G401 (cell line): ENCODE results near the gene PSME3. TPM values are rescaled to one million over a fixed set of nuclear protein-coding genes. Genes with fewer than 3 reads are reported as not detected.

Experiments used
- DNase-seq: peaks from one replicate; pipeline ENCODE4 v3.0.0-alpha.2; 2015; ENCODE audit warnings: low spot score
- in situ Hi-C: cut with HindIII; loops from 2 replicates; pipeline ENCODE4 v1.10.0; 2016; ENCODE audit warnings: low sequenced_read_pairs, mixed read lengths
- total RNA-seq: library from RNA; depleted of rRNA; stranded (reverse); fragments of >200 nt; shearing (Covaris generic); gene quantifications from 2 replicates; pipeline ENCODE4 v1.2.3, GENCODE V29; 2014; rRNA removed

Gene PSME3, protein sequence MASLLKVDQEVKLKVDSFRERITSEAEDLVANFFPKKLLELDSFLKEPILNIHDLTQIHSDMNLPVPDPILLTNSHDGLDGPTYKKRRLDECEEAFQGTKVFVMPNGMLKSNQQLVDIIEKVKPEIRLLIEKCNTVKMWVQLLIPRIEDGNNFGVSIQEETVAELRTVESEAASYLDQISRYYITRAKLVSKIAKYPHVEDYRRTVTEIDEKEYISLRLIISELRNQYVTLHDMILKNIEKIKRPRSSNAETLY
- total RNA-seq, result 53.6 and 116 TPM in 2 replicates

DNA sequence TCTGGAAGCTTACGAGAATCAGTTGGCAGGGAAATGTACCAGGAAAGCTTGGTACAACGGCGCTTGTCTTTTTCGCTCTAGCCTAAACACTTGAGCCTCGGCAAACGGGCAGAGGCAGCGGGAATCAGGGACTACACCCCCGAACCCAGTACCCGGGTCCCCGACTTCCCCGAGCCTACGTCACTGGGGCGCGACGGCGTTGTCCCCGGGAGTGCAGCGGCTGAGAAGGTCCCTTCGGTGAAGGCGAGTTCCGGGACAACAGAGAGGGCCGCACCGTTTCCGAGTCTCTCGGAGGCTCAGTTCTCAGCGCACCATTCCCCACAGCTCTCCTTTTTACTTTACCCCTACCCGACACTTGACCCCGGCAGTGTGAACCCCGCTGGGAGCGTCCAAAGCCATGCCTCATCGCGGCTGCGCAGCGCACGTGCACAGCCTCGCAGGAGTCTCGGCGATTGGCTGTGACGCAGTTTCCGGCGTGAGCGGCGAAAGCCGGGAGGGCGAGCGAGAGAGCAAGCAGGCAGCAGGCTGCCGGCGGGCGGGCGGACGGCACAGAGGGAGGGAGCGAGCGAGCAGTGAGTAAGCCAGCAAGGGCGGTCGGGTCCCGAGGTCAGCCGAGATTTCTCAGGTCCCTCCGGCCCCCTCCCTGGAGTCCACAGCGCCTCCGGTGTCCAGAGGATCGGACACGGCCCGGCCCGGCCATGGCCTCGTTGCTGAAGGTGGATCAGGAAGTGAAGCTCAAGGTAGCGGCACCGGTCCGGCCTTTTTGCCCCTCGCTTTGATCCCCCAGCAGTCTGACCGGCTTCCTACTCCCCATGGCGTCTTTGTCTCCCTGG, at the start of gene PSME3:
Gene PSME3 (plus strand): TSS at position 464 of the 833 bp plus-strand sequence. CDS start 235 bp downstream, at position 699.
- DNase-seq, result peak; percentile 89
- in situ Hi-C loops, result no loop called here

DNA sequence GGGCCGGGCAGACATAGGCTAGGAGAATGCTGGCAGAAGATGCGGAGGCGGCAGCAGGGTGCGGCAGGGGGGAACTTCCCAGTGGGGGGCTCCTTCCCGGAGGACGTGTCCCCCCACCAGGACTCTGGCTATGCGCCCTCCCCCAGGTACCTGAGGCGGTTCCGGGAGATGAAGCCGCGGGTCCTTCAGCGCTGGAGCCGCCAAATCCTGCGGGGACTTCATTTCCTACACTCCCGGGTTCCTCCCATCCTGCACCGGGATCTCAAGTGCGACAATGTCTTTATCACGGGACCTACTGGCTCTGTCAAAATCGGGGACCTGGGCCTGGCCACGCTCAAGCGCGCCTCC, 49.4 kb upstream of the PSME3 start:
- in situ Hi-C loops, result no loop called here

DNA sequence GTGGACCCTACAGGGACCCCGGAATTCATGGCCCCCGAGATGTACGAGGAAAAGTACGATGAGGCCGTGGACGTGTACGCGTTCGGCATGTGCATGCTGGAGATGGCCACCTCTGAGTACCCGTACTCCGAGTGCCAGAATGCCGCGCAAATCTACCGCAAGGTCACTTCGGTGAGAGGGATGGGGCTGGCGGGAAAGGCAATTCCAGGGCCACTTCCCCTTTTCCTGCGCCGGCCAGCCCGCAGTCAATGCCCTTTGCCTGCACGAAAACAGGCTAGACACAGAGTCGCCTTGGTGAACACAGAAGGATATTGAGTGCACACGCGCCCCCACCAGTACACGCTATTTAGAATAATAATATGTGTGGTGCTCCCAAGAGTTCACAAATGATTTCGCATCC, 48.8 kb upstream of the PSME3 start:
- no peak for DNase-seq

More for the DNA sequence above, 49.4 kb upstream of the PSME3 start:
- no peak for DNase-seq

DNA sequence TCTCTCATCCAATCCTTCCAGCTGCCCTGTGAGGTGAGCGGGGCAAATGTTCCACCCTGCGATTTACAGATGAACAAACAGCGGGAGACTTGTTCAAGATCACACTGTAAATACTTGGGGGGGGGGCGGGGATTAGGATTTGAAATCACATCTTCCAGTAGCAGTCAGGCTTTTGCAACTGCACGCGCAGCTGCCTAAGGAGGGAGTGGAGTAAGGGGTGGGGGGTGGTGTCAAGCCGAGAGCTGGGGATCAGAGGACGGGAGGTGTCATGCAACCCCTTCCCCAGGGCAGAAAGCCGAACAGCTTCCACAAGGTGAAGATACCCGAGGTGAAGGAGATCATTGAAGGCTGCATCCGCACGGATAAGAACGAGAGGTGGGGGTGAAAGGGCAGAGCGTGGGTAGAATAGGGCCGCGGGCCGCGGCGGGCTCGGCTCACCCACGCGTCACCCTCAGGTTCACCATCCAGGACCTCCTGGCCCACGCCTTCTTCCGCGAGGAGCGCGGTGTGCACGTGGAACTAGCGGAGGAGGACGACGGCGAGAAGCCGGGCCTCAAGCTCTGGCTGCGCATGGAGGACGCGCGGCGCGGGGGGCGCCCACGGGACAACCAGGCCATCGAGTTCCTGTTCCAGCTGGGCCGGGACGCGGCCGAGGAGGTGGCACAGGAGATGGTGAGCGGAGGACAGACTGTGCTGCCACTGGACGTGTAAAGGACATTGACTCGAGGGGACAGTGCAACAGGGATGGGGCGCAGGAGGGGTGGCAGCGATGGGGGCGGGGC, 48.2 kb upstream of the PSME3 start:
- in situ Hi-C loops, result no loop called here
- no peak for DNase-seq

More for the DNA sequence above, 48.8 kb upstream of the PSME3 start:
- in situ Hi-C loops, result no loop called here

DNA sequence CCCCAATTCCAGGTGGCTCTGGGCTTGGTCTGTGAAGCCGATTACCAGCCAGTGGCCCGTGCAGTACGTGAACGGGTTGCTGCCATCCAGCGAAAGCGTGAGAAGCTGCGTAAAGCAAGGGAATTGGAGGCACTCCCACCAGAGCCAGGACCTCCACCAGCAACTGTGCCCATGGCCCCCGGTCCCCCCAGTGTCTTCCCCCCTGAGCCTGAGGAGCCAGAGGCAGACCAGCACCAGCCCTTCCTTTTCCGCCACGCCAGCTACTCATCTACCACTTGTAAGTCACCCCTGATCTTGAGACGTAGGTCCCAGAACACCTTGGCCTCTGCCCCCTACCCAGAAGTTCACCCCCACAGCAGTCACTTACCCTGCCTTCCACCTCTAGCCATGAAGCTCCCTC, 45.9 kb upstream of the PSME3 start:
- DNase-seq, result no peak
- in situ Hi-C loops, result no loop called here

DNA sequence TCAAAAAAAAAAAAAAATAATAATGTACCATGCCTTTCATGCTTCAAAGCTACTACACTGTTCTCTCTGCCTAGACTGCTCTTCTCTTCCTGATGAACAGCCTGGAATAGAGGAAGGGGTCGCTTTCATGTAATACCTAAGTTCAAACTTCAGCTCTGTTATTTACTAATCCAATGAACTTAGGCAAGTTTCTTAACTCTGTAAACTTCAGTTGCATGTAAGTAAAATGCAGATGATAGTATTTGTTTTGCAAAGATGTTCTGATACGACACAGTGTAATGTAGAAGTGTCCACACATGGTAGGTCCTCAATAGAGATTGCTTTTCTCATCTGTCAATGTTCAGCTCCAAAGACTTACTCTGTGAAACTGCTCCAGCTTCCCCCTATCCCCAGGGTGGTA, 41.2 kb upstream of the PSME3 start:
- in situ Hi-C loops, result no loop called here

DNA sequence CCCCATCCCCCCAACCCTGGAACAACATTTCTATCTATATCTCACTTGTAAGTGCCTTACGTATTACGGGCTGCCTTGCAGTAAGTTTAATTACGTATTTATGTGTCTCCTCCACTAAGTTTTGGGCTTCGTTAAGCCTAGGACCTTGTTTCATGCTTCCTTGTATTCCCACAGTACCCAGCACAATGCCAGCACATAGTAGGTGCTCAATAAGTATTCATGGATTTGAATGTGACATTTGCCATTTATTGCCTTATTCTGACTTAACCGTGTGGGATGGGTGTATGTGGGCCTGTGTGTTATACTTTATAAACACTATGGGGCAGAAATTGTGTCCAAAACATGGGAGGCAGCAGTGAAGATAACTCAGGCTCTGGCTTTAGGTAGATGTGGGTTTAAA, 40.7 kb upstream of the PSME3 start:
- no peak for DNase-seq
- in situ Hi-C loops, result no loop called here

More for the DNA sequence above, 41.2 kb upstream of the PSME3 start:
- no peak for DNase-seq

DNA sequence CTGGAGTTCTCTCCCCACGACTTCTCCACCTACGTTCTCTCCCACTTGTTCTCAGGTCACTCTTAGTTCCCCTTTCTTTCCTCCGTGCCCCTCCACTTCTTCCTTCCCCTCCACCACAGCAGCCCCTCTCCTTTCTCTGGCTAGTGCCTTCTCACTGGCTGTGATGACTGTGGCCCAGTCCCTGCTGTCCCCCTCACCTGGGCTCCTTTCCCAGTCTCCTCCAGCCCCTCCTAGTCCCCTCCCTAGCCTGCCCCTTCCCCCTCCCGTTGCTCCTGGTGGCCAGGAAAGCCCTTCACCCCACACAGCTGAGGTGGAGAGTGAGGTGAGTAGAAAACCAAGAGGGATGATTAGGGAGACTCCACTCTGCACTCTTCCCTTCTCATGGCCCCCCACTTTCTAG, 38.1 kb upstream of the PSME3 start:
- in situ Hi-C loops, result no loop called here
- DNase-seq, result no peak

DNA sequence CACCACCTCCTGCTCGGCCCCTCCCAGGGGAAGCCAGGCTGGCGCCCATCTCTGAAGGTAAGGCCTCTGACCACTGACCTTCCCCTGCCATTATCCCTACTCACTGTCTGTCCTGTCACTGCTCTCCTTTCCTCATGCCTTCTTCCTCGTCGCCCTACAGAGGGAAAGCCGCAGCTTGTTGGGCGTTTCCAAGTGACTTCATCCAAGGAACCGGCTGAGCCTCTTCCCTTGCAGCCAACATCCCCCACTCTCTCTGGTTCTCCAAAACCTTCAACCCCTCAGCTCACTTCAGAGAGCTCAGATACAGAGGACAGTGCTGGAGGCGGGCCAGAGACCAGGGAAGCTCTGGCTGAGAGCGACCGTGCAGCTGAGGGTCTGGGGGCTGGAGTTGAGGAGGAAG, 37.7 kb upstream of the PSME3 start:
- in situ Hi-C loops, result no loop called here
- DNase-seq, result no peak

DNA sequence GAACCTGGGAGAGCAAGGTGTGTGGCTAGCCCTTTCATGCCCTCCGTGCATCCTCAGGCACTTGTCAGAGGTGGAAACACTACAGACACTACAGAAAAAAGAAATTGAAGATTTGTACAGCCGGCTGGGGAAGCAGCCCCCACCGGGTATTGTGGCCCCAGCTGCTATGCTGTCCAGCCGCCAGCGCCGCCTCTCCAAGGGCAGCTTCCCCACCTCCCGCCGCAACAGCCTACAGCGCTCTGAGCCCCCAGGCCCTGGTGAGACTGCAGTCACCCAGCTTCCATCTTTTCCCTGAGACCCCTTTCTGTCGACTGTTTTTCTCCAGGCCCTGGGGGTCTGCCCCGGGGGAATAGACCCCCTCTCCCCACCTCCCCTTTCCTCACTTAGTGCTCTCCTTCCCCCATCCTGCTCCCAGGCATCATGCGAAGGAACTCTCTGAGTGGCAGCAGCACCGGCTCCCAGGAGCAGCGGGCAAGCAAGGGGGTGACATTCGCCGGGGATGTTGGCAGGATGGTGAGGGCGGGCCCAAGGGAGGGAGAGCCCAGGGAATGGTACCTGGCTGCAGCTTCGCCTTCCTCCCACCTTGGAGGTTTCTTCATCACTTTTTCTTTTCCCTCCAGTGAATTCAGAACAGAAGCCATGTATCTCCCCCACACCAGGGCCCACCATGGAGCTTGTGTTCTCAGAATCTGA, 37.0 kb upstream of the PSME3 start:
- DNase-seq, result no peak
- in situ Hi-C loops, result no loop called here

DNA sequence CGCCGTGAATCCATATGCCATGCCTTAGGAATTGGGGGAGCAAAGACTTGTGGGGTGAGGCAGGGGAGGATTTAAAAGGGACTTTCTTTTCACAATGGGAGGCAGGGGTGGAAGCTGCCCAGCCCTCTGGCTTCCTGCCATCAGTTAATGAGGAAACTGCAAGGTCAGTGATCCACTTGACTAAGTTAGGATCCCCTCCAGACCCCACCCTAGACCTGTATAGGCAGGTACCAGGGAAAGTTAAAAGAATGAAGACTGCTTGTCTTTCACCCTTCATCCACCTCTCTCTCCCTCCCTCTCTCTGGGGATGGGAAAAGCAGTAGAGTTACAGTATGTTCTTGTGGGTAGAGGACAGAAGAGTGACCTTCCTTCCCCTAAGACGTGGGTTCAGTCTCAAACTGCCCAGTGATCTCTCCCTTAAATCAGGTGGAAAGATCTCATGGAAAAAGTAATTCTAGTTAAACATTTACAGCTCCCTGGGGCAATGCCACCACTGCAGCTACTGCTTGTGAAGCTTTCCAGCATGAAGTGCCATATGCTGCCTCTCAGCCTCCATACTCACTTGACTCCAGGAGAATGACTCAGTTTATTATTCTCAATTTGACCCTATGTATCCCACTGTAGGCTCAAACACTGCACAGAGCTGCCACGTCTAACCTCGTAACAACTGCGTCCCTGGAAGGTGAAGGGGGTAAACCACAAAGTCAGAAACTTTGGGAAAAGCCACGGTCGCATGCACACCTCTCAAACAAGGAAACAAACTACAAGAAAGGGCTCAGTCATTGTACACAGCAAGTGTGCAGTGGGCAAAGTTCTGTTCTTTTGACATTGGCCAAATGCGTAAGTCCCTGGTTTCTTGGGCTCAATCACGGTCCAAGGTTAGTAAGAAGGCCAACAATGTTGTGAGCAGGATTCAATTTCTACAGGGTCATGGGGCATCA, 35.9 kb upstream of the PSME3 start:
- in situ Hi-C loops, result no loop called here
- DNase-seq, result no peak

DNA sequence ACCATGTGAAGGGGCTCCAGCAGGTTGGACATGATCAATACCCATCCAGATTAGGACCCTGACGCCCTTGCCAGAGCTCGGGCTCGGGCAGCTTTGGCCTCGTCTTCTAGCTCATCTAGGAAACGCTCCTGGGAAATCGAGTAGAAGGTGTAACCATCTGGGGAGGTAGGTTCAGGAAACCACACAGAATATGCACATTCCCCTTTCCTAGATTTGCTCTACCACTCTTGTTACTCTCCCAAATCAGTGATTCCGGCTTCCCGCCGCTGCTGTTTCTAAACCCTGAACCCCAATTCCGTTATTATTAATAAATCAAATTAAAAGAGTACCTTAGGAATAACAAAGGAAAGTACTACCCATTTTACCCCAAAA, 35.2 kb upstream of the PSME3 start:
- no peak for DNase-seq
- in situ Hi-C loops, result no loop called here

DNA sequence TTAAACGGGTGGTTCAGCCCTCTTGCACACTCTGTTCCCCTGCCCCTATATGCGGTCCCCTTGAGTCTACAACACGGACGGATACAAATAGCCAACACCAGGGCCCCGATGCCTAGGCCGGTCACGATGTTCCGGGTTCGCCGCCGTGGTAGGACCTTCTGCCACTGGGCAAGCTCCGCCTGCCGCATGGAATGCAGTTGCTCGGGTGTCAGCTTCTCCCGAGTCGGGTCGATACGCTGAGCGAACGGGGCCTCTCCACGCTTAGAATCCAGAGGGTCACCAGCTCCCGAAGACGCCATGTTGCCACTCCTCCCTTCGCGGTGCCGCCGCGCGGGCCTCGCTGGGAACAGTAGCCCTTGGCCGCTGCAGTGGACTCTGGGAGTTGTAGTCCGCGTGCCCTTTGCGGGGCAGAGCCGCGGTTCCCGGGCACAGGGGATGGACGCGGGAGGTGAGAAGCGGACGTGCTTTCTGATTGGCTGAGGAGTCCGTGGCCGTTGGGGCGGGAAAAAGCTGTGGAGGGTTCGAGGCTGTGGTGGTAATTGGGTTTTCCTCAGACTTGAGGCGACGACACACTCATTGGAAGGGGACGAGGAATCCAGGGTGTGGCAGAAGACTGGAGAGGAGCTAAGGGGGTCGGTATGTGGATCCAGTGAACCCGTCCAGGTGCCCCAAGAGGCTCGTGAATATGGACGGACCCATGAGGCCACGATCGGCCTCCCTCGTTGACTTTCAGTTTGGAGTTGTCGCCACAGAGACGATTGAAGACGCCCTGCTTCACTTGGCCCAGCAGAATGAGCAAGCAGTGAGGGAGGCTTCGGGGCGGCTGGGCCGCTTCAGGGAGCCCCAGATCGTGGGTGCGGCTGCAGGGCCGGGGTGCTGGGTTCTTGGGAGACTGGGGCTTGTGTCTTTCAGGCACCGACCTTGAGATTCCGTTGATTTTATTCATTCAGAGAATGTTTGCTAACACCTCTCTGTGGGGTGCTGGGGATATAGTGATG, 34.5 kb upstream of the PSME3 start, which contains the start of the genes CNTD1 and COA3:
Gene CNTD1 (plus strand): TSS at position 479 of the 998 bp plus-strand sequence. CDS start 207 bp downstream, at position 686.
Gene COA3 (minus strand): TSS at position 322 of the 998 bp plus-strand sequence. CDS start 23 bp downstream, at position 299.
- peak; percentile 88 for DNase-seq
- in situ Hi-C loops, result no loop called here

DNA sequence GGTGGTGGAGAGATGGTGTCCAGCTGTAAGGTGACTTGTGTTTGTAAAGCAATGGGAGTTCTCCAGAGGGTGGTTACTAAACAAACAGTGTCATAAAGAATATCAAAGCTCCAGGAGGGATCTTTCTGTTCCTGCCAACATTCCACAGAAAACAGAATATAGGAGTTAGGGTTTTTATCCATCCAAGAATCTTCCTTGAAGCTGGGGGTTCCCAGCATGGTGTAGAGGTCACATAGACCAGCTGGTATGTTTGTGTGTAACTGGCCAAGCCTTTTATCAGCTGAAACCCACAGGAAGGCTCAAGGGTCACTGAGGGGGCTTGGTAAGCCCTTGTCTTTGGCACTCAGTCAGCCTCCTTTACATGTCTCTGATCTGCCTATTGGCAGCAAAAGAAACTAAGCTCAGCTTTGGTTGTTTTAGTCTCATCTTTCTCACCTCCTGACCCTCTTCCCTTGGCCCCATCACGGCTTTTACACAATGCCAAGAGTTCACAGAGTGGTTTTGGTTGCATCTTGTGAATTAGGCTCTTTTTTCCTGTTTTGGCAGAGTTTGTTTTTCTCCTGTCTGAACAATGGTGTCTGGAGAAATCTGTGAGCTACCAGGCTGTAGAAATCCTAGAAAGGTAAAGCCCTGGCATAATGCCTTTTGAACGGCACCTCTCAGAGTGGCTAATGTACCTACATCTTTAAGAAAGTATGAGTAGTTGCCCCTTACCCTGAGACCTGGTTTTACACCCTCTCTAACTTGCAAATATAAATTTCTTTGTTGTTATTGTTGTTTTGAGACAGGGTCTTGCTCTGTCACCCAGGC, 29.9 kb upstream of the PSME3 start:
- in situ Hi-C loops, result no loop called here

DNA sequence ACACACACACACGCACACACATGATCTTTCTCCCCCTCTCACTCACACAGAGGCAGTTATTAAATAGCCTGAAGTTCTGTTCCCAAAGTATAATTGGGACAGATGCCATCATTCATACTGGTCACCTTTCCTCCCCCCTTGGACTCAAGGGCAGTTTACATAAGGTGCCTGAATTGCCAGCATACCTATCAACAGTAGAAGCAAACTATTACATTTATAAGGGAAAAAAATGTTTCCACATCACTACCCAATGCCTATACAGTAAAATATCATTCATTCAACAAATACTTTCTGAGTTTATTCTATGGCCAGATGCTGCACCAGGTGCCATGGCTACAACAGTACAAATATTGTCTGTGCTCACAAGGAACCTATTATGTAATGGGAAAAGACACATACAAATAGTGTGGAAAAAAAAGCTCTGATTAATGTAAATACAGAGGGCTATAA, 28.3 kb upstream of the PSME3 start:
- in situ Hi-C loops, result no loop called here
- no peak for DNase-seq

More for the DNA sequence above, 29.9 kb upstream of the PSME3 start:
- DNase-seq, result no peak

DNA sequence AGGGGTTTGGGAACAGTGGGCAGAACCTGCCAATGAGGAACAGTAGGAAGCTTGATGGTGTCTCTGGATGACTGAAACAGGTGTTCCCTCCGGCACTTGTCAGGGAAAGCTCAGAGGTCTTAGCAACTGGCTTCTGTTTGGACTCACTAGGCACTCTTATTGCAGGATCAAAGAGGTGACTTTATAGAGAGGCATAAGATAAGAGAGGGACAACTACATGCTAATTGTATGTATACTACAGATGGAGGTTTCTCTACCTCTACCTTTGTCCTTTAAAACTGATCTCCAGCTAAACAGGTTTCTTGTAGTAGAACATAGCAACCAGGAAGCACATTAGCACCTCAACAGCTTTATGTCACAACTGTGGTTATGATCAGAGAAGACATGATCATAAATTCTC, 26.9 kb upstream of the PSME3 start:
- DNase-seq, result no peak
- in situ Hi-C loops, result no loop called here
